Measurements from ENCODE around the gene THOC7. TPM values are rescaled to one million over a fixed set of nuclear protein-coding genes. Genes with fewer than 3 reads are reported as not detected.

THOC7 gene
- total and polyA plus RNA-seq, 8 donors, result 27.8 to 189 (median 82.8) TPM

DNA sequence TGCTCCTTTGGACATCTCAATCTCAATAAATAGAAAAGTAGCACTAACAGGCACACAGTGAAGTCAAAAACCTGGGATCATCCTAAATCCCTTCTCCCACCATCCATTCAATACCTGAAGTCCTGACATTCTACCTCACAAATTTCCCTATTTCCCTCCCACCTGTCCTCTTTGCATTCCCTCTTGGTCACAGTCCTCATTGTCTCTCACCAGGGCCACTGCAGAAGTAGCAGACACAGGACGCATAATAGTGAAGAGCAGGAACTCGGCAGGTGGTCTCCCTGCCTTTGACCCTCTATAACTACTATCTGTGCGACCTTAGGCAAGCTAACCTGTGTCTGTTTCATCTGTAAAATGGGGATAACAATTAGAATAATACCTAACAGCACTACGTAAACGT lies 2.3 kb downstream of the THOC7 start:
- Histone ChIP-seq H3K36me3 (no peaks in the 10 kb centered on the region), H3K4me1 (peaks cover 7 to 54% (median 33%) of the 10 kb centered on the region in 4 donors), H3K27me3 (no peaks in the 10 kb centered on the region), H3K9me3 (no peaks in the 10 kb centered on the region), H3K4me3 (no peak overlapping the region), H3K27ac (no peak overlapping the region)
- no peak for DNase-seq
- WGBS, 5 donors, result 81 to 86% (median 85%) methylated on average over 5 of the region's 5 CpGs
- TF ChIP-seq POLR2AphosphoS5 (IDR thresholded peaks at IDR 0.05) (no peak), EP300 (IDR thresholded peaks at IDR 0.05) (no peak), POLR2A (IDR thresholded peaks at IDR 0.05) (no peak)
- TF ChIP-seq, protein P1, sequence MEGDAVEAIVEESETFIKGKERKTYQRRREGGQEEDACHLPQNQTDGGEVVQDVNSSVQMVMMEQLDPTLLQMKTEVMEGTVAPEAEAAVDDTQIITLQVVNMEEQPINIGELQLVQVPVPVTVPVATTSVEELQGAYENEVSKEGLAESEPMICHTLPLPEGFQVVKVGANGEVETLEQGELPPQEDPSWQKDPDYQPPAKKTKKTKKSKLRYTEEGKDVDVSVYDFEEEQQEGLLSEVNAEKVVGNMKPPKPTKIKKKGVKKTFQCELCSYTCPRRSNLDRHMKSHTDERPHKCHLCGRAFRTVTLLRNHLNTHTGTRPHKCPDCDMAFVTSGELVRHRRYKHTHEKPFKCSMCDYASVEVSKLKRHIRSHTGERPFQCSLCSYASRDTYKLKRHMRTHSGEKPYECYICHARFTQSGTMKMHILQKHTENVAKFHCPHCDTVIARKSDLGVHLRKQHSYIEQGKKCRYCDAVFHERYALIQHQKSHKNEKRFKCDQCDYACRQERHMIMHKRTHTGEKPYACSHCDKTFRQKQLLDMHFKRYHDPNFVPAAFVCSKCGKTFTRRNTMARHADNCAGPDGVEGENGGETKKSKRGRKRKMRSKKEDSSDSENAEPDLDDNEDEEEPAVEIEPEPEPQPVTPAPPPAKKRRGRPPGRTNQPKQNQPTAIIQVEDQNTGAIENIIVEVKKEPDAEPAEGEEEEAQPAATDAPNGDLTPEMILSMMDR (IDR thresholded peaks at IDR 0.05), result no peak
- intact Hi-C loops (cut with DNase I; ENCODE audit: low total_unique reads), result no loop called here

DNA sequence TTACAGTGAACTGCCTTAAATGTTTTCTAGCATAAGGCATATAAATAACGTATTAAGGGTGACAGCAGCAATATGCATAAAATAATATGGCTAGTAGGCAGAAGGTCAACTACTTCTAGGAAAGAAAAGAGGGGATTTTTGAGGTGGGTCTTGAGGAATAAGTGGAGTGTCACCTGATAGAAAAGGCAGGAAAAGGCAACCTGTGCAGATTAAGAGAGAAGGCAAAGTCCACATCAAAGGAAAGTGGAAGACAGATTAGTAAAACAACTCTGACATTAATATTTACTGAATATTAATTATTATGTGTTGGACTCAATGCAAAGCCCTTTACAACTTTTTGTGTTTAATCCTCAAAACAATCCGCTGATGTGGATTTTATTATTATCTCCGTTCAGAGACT lies 2.8 kb downstream of the THOC7 start:
- WGBS, 5 donors, result 41 to 83% (median 57%) methylated on average over 3 of the region's 3 CpGs
- no peak overlapping the region for H3K4me3 ChIP-seq
- TF ChIP-seq POLR2A (IDR thresholded peaks at IDR 0.05) (no peak), EP300 (IDR thresholded peaks at IDR 0.05) (no peak), POLR2AphosphoS5 (IDR thresholded peaks at IDR 0.05) (no peak)
- TF ChIP-seq, protein P1 (IDR thresholded peaks at IDR 0.05), result no peak
- H3K27ac ChIP-seq, result no peak overlapping the region
- no peaks in the 10 kb centered on the region for H3K9me3 ChIP-seq
- intact Hi-C loops (cut with DNase I; ENCODE audit: low total_unique reads), result no loop called here
- peak in 1 of 2 donors; percentile 26 for DNase-seq
- H3K4me1 ChIP-seq, result peaks cover 7 to 54% (median 35%) of the 10 kb centered on the region in 4 donors
- no peaks in the 10 kb centered on the region for H3K36me3 ChIP-seq
- H3K27me3 ChIP-seq, result no peaks in the 10 kb centered on the region

DNA sequence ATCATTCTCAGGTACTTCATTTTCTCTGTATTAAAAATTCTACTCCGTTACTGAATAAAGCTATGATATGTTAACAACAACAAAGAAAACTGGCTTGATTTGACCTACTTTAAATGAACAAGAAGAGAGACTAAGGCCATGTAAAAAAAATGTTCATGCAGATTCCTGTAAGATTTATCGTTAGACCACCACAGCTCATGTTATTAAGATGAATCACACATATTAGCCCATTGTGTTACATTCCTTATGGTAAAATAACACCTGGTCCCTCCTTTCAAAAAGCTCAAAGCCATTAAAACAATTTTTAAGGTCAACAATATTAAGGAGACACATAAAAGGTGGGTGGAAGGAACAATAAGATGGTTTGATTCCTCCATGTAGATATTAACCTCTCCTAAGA lies 6.3 kb downstream of the THOC7 start:
- TF ChIP-seq EP300 (IDR thresholded peaks at IDR 0.05) (no peak), POLR2A (IDR thresholded peaks at IDR 0.05) (no peak), POLR2AphosphoS5 (IDR thresholded peaks at IDR 0.05) (no peak)
- TF ChIP-seq, protein P1 (IDR thresholded peaks at IDR 0.05), result no peak
- no peaks in the 10 kb centered on the region for H3K36me3 ChIP-seq
- H3K4me1 ChIP-seq, result peaks cover 4 to 41% (median 24%) of the 10 kb centered on the region in 4 donors
- intact Hi-C loops (cut with DNase I; ENCODE audit: low total_unique reads), result no loop called here
- 87 to 99% (median 97%) methylated on average over 2 of the region's 2 CpGs for WGBS, 5 donors
- no peak overlapping the region for H3K27ac ChIP-seq
- H3K9me3 ChIP-seq, result no peaks in the 10 kb centered on the region
- no peak overlapping the region for H3K4me3 ChIP-seq
- no peak for DNase-seq
- no peaks in the 10 kb centered on the region for H3K27me3 ChIP-seq

DNA sequence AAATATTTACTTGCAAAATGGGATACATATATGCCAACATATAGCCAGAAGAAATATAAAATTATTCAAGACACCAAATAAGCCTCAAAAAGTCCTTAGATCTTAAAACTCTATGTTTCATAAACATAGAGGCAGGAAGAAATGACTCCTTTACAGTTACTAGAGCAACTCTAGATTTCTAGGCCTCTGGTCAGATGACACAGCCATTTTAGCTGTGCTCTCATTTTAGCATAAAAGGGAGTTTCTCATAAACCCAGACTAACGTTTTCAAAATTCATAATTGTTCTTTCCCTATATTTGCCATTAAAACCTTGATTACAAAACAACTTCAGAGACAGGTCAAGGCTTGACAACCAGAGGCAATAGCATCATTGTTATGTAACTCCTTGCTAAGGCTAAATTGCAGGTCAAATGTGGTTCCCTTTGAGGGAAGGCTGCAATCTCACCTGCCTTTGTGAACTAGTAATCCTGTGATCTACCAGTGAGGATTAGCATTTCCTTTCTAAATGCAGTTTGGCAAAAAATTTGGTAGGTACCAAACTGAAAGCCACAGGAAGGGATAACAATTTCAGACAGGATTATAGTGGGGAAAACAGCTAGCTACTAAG lies 8.2 kb downstream of the THOC7 start:
- no peaks in the 10 kb centered on the region for H3K9me3 ChIP-seq
- H3K36me3 ChIP-seq, result no peaks in the 10 kb centered on the region
- no peak overlapping the region for H3K27ac ChIP-seq
- DNase-seq, result no peak
- H3K27me3 ChIP-seq, result no peaks in the 10 kb centered on the region
- H3K4me3 ChIP-seq, result no peak overlapping the region
- WGBS, 5 donors, result 31 to 64% (median 50%) methylated on average over 1 of the region's 1 CpG
- H3K4me1 ChIP-seq, result peaks cover 0 to 22% (median 9%) of the 10 kb centered on the region in 4 donors
- TF ChIP-seq, protein P1 (IDR thresholded peaks at IDR 0.05), result no peak
- intact Hi-C loops (cut with DNase I; ENCODE audit: low total_unique reads), result no loop called here

Measured in stomach (tissue), 9 donors.